SK-N-SH treated with all-trans-retinoic acid at 6 μM for 48 hours (cell line): ENCODE data around the gene CNTNAP2.

Source experiments
- ATAC-seq: fragments of 200-7000 bp; cut with Tn5 transposase; 3 replicates; pipeline ENCODE4 v1.9.1; 2020; ENCODE audit warnings: mild to moderate bottlenecking, moderate library complexity
- ARNTL ChIP-seq: fragments of 450-650 bp; formaldehyde crosslinking; IDR thresholded peaks from 2 replicates; pipeline ENCODE4 v1.5.0; 2020; ENCODE audit warnings: low read depth, mild to moderate bottlenecking, moderate library complexity, borderline replicate concordance
- BACH2 ChIP-seq: fragments of 250-450 bp; sonication (Bioruptor Pico); IDR thresholded peaks from 2 replicates; pipeline ENCODE4 v1.9.0; 2021; ENCODE audit warnings: mild to moderate bottlenecking, borderline replicate concordance
- CSDC2 ChIP-seq: fragments of 250-450 bp; sonication (Bioruptor Pico); IDR thresholded peaks from 2 replicates; pipeline ENCODE4 v1.5.0; 2020; ENCODE audit warnings: mild to moderate bottlenecking, moderate library complexity
- CSRNP3 ChIP-seq: fragments of 250-450 bp; sonication (Bioruptor Pico); IDR thresholded peaks from 2 replicates; pipeline ENCODE4 v1.5.1; 2021; ENCODE audit warnings: mild to moderate bottlenecking, moderate library complexity
- ESRRG ChIP-seq: fragments of 250-450 bp; sonication (Bioruptor Pico); IDR thresholded peaks from 2 replicates; pipeline ENCODE4 v1.6.1; 2021; ENCODE audit warnings: mild to moderate bottlenecking
- GLIS3 ChIP-seq: fragments of 250-450 bp; sonication (Bioruptor Pico); IDR thresholded peaks from 2 replicates; pipeline ENCODE4 v1.5.0; 2020; ENCODE audit warnings: mild to moderate bottlenecking, moderate library complexity
- ISL1 ChIP-seq: fragments of 250-450 bp; sonication (Bioruptor Pico); IDR thresholded peaks from 2 replicates; pipeline ENCODE4 v2.1.2; 2022; ENCODE audit warnings: mild to moderate bottlenecking, moderate library complexity
- OSR1 ChIP-seq: fragments of 250-450 bp; sonication (Bioruptor Pico); IDR thresholded peaks from 2 replicates; pipeline ENCODE4 v1.8.0; 2022; ENCODE audit warnings: moderate library complexity, mild to moderate bottlenecking, inconsistent platforms
- PATZ1 ChIP-seq: fragments of 250-450 bp; sonication (Bioruptor Pico); IDR thresholded peaks from 2 replicates; pipeline ENCODE4 v1.8.0; 2020; ENCODE audit warnings: mild to moderate bottlenecking, moderate library complexity, borderline replicate concordance
- PPARA ChIP-seq: fragments of 250-450 bp; sonication (Bioruptor Pico); IDR thresholded peaks from 2 replicates; pipeline ENCODE4 v1.5.0; 2020; ENCODE audit warnings: mild to moderate bottlenecking, borderline replicate concordance
- RARB ChIP-seq: fragments of 250-450 bp; sonication (Bioruptor Pico); IDR thresholded peaks from 2 replicates; pipeline ENCODE4 v1.8.0; 2021; ENCODE audit warnings: mild to moderate bottlenecking, moderate library complexity
- TCF4 ChIP-seq: fragments of 250-450 bp; sonication (Bioruptor Pico); IDR thresholded peaks from 2 replicates; pipeline ENCODE4 v1.8.0; 2021; ENCODE audit warnings: mild to moderate bottlenecking, moderate library complexity, borderline replicate concordance
- TOX ChIP-seq: fragments of 250-450 bp; sonication (Bioruptor Pico); IDR thresholded peaks from 2 replicates; pipeline ENCODE4 v1.8.0; 2021; ENCODE audit warnings: mild to moderate bottlenecking, moderate library complexity, borderline replicate concordance
- TSHZ2 ChIP-seq: fragments of 250-450 bp; sonication (Bioruptor Pico); IDR thresholded peaks from 2 replicates; pipeline ENCODE4 v1.5.0; 2020; ENCODE audit warnings: mild to moderate bottlenecking, moderate library complexity
- ZC3H10 ChIP-seq: fragments of 250-450 bp; sonication (Bioruptor Pico); IDR thresholded peaks from 2 replicates; pipeline ENCODE4 v1.5.1; 2021; ENCODE audit warnings: mild to moderate bottlenecking, moderate library complexity
- ZFP3 ChIP-seq: fragments of 250-450 bp; sonication (Bioruptor Pico); IDR thresholded peaks from 2 replicates; pipeline ENCODE4 v1.5.0; 2020; ENCODE audit warnings: mild to moderate bottlenecking, moderate library complexity
- ZFP30 ChIP-seq: fragments of 450-650 bp; formaldehyde crosslinking; IDR thresholded peaks from 2 replicates; pipeline ENCODE4 v1.5.0; 2022; ENCODE audit warnings: mild to moderate bottlenecking, moderate library complexity
- ZNF565 ChIP-seq: fragments of 450-650 bp; formaldehyde crosslinking; conservative IDR thresholded peaks from 2 replicates; pipeline ENCODE4 v1.5.0; 2020; ENCODE audit warnings: low read depth, mild to moderate bottlenecking, moderate library complexity
- ZNF8 ChIP-seq: fragments of 450-650 bp; formaldehyde crosslinking; IDR thresholded peaks from 2 replicates; pipeline ENCODE4 v1.5.0; 2020; ENCODE audit warnings: mild to moderate bottlenecking, moderate library complexity
- TF ChIP-seq, protein P1 (sequence below): fragments of 250-450 bp; sonication (Bioruptor Pico); IDR thresholded peaks from 2 replicates; pipeline ENCODE4 v1.5.1; 2020; ENCODE audit warnings: low read depth, mild to moderate bottlenecking, moderate library complexity
- TF ChIP-seq, protein P2 (sequence below): fragments of 250-450 bp; sonication (Bioruptor Pico); IDR thresholded peaks from 2 replicates; pipeline ENCODE4 v1.8.0; 2021; ENCODE audit warnings: low read depth, mild to moderate bottlenecking, moderate library complexity, borderline replicate concordance

The CNTNAP2 gene

DNA sequence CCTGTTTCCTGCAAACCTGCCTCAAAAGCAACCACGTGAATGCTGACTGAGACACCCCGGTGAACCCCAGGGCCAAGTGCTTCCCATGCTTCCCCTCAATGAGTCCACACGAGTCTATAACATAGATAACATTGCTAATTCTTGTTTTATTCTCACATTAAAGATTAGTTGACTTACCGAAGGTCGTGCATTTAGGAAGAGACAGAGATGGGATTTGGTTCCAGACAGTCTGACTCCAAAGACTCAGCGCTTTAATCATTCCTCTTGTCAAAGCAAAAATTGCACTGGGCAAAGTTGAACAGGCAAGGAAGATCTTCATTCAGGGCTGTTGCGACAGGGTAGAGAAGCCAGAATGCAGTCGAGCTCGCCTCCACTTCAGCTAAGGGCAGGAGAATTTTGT lies 2038.4 kb downstream of the CNTNAP2 start:
- no peak for TF ChIP-seq TCF4 (CRISPR knock-in tag)
- TF ChIP-seq ISL1: peak; percentile 71
- TF ChIP-seq, all 23 proteins: peak for 1
- peak; percentile 27 for ATAC-seq

DNA sequence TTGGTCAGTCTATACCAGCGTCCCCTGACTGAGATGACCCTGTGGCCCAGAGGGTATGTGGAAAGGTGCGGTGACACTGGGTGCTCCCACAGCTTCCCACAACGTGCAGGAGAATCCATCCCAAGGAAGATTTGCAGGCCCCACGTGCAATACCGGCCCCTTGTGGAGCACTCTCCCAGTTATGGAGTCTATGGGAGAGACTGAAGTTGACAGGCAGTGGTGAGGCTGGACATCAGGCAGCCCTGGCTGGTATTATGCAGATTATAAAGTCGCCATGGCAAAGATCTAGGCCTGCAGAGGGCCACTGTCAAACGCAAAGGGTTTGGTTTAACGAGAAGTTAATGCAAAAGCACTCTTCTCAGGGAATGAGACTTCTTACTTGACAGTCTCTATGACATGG lies 2039.2 kb downstream of the CNTNAP2 start:
- ATAC-seq: no peak
- TF ChIP-seq ZFP30: no peak
- no peak for TF ChIP-seq ESRRG (CRISPR knock-in tag)
- no peak for TF ChIP-seq PATZ1
- TF ChIP-seq TOX (CRISPR knock-in tag): no peak

DNA sequence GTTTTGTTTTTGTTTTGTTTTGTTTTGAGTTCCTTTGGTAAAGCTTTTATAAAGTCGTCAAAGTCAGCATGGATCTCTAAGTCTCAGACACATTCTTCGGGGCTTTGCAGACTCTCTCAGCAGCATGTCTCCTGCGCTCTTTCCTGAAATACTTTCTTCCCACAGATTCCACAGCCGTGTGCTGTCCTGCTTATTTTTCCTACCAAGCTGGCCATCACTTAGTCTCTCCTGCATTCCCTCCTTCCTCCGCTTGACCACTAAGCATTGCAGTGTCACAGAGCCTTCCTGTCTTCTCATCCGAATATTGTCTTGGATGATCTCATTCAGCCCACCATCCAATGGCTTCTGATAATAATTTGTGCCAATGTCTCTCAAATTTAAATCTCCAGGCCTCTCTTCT lies 2039.6 kb downstream of the CNTNAP2 start:
- ATAC-seq: peak; percentile 41
- TF ChIP-seq CSRNP3 (CRISPR knock-in tag): no peak
- no peak for TF ChIP-seq GLIS3 (CRISPR knock-in tag)
- TF ChIP-seq, protein P1, sequence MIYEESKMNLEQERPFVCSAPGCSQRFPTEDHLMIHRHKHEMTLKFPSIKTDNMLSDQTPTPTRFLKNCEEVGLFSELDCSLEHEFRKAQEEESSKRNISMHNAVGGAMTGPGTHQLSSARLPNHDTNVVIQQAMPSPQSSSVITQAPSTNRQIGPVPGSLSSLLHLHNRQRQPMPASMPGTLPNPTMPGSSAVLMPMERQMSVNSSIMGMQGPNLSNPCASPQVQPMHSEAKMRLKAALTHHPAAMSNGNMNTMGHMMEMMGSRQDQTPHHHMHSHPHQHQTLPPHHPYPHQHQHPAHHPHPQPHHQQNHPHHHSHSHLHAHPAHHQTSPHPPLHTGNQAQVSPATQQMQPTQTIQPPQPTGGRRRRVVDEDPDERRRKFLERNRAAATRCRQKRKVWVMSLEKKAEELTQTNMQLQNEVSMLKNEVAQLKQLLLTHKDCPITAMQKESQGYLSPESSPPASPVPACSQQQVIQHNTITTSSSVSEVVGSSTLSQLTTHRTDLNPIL (CRISPR knock-in tag): no peak
- TF ChIP-seq TCF4 (CRISPR knock-in tag): no peak
- TF ChIP-seq RARB (CRISPR knock-in tag): no peak
- TF ChIP-seq ZNF565: no peak
- no peak for TF ChIP-seq TSHZ2 (CRISPR knock-in tag)
- no peak for TF ChIP-seq ESRRG (CRISPR knock-in tag)
- no peak for TF ChIP-seq PATZ1
- no peak for TF ChIP-seq ARNTL (CRISPR knock-in tag)
- no peak for TF ChIP-seq ZC3H10
- TF ChIP-seq CSDC2: no peak
- no peak for TF ChIP-seq OSR1

- ATAC-seq: no peak
- TF ChIP-seq PPARA (CRISPR knock-in tag): no peak
- TF ChIP-seq, protein P2, sequence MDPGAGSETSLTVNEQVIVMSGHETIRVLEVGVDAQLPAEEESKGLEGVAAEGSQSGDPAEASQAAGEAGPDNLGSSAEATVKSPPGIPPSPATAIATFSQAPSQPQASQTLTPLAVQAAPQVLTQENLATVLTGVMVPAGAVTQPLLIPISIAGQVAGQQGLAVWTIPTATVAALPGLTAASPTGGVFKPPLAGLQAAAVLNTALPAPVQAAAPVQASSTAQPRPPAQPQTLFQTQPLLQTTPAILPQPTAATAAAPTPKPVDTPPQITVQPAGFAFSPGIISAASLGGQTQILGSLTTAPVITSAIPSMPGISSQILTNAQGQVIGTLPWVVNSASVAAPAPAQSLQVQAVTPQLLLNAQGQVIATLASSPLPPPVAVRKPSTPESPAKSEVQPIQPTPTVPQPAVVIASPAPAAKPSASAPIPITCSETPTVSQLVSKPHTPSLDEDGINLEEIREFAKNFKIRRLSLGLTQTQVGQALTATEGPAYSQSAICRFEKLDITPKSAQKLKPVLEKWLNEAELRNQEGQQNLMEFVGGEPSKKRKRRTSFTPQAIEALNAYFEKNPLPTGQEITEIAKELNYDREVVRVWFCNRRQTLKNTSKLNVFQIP (CRISPR knock-in tag): no peak
- TF ChIP-seq GLIS3 (CRISPR knock-in tag): no peak
- TF ChIP-seq ZFP3 (CRISPR knock-in tag): no peak
- TF ChIP-seq ISL1: no peak
- TF ChIP-seq ZNF8 (CRISPR knock-in tag): no peak
- no peak for TF ChIP-seq BACH2
Observed at GRCh38 chr7:148159331-148159730, 2042.7 kb downstream of the CNTNAP2 start.
